HCT116 (cell line): ENCODE measurements around the gene SEMA3E. TPM values are rescaled to one million over a fixed set of nuclear protein-coding genes. Genes with fewer than 3 reads are reported as not detected.

Experiments used
- ATAC-seq: fragments of 200-7000 bp; cut with Tn5 transposase; 2 replicates; pipeline ENCODE4 v1.9.1; 2020; ENCODE audit warnings: mild to moderate bottlenecking, moderate library complexity
- BruUV-seq: library from RNA; stranded (reverse); fragments of 400-500 nt; replicated peaks from 2 replicates; lab custom pipeline; 2021; lab: Mats Ljungman, UMichigan
- CTCF ChIA-PET: fragments of 300-600 bp; sonication (Branson Sonifier 250); formaldehyde crosslinking; loops from one replicate; lab custom pipeline; 2021; ENCODE audit warnings: antibody characterized with exemption; lab: Charles Lee
- POLR2A ChIA-PET: fragments of 300-600, 350-600 bp; sonication (Branson Sonifier 250); formaldehyde crosslinking; loops from one replicate; lab custom pipeline; 2021; ENCODE audit warnings: antibody characterized with exemption; lab: Charles Lee
- RAD21 ChIA-PET, 2 experiments: fragments of 300-600 bp; sonication (Branson Sonifier 250); formaldehyde crosslinking; loops; one replicate each; lab custom pipeline; 2023; ENCODE audit warnings: low total read pairs in 2 of 2; ENCODE audit not compliant: uncharacterized antibody in 2 of 2, unreplicated experiment in 2 of 2, low non-redundant PET in 1 of 2; lab: Charles Lee
- DNase-seq: peaks from one replicate; pipeline ENCODE4 v3.0.0-alpha.2; 2010; ENCODE audit warnings: low read depth, low spot score
- H2AFZ ChIP-seq: fragments of 200-600 bp; shearing (Covaris generic), sonication (generic); 2 replicates; pipeline ENCODE4 v1.6.1; 2017; ENCODE audit warnings: low read depth, mixed run types, mixed read lengths, antibody characterized with exemption, low read length; ENCODE audit not compliant: poor library complexity, severe bottlenecking
- H3K27ac ChIP-seq: 2 replicates; pipeline ENCODE4 v1.5.1; 2012; ENCODE audit warnings: low read depth, low read length
- H3K27me3 ChIP-seq: fragments of 200-600 bp; sonication (generic); 2 replicates; pipeline ENCODE4 v1.6.1; 2016; ENCODE audit warnings: mixed run types, low read length, mixed read lengths; ENCODE audit not compliant: insufficient read depth
- H3K36me3 ChIP-seq, 2 experiments: fragments of 200-500 bp in 1 of 2; fragments of 200-600 bp in 1 of 2; sonication (Bioruptor generic) in 1 of 2; sonication (generic) in 1 of 2; 2 replicates each; pipeline versions ENCODE4 v1.5.1 to v1.6.1; 2014 to 2016; ENCODE audit warnings: low read length in 2 of 2, inconsistent platforms in 1 of 2, mixed read lengths in 1 of 2, mixed run types in 1 of 2; ENCODE audit not compliant: insufficient read depth in 2 of 2, control insufficient read depth in 1 of 2
- H3K4me1 ChIP-seq, 2 experiments: fragments of 200-600 bp in 1 of 2; sonication (generic) in 1 of 2; 2 replicates each; pipeline versions ENCODE4 v1.5.1 to v1.6.1; 2012 to 2017; ENCODE audit warnings: low read length in 2 of 2, inconsistent platforms in 1 of 2, mild to moderate bottlenecking in 1 of 2, mixed read lengths in 1 of 2, mixed run types in 1 of 2, moderate library complexity in 1 of 2; ENCODE audit not compliant: insufficient read depth in 2 of 2, control insufficient read depth in 1 of 2
- H3K4me2 ChIP-seq: fragments of 200-600 bp; sonication (generic); 2 replicates; pipeline ENCODE4 v1.6.1; 2017; ENCODE audit warnings: mixed run types, low read length, mixed read lengths
- H3K4me3 ChIP-seq, 2 experiments: fragments of 200-600 bp in 1 of 2; sonication (generic) in 1 of 2; replicated peaks in 1 of 2; 2 replicates each; pipeline ENCODE4 v1.5.1; 2011 to 2016; ENCODE audit warnings: low read length in 2 of 2, control low read depth in 1 of 2, low read depth in 1 of 2, mild to moderate bottlenecking in 1 of 2, mixed read lengths in 1 of 2, mixed run types in 1 of 2
- H3K79me2 ChIP-seq: fragments of 200-600 bp; sonication (generic); 2 replicates; pipeline ENCODE4 v1.6.1; 2017; ENCODE audit warnings: mild to moderate bottlenecking, mixed run types, low read length, moderate library complexity, mixed read lengths; ENCODE audit not compliant: insufficient read depth
- H3K9ac ChIP-seq: fragments of 200-600 bp; sonication (generic); 2 replicates; pipeline ENCODE4 v1.6.1; 2016; ENCODE audit warnings: low read length, mixed read lengths
- H3K9me2 ChIP-seq: fragments of 200-600 bp; sonication (generic), shearing (Covaris generic); 2 replicates; pipeline ENCODE4 v1.6.1; 2017; ENCODE audit warnings: mixed run types, mild to moderate bottlenecking, moderate library complexity; ENCODE audit not compliant: insufficient read depth
- H3K9me3 ChIP-seq, 2 experiments: fragments of 200-500 bp in 1 of 2; fragments of 200-600 bp in 1 of 2; sonication (Bioruptor generic) in 1 of 2; sonication (generic) in 1 of 2; 2 replicates each; pipeline ENCODE4 v1.6.1; 2014 to 2017; ENCODE audit warnings: low read length in 2 of 2, mixed read lengths in 2 of 2, inconsistent platforms in 1 of 2, low read depth in 1 of 2, mild to moderate bottlenecking in 1 of 2, mixed run types in 1 of 2, moderate library complexity in 1 of 2; ENCODE audit not compliant: control insufficient read depth in 1 of 2, insufficient read depth in 1 of 2
- H4K20me1 ChIP-seq: fragments of 200-600 bp; sonication (generic), shearing (Covaris generic); 2 replicates; pipeline ENCODE4 v1.6.1; 2017; ENCODE audit warnings: mixed run types, mild to moderate bottlenecking, moderate library complexity; ENCODE audit not compliant: insufficient read depth
- CBX3 ChIP-seq: IDR thresholded peaks from 2 replicates; pipeline ENCODE4 v1.6.1; 2012; ENCODE audit warnings: low read depth
- EZH2 ChIP-seq: fragments of 200-600 bp; sonication (generic); IDR thresholded peaks from 2 replicates; pipeline ENCODE4 v1.6.1; 2017; ENCODE audit warnings: antibody characterized with exemption, mixed run types
- FOSL1 ChIP-seq: IDR thresholded peaks from 2 replicates; pipeline ENCODE4 v1.6.1; 2012; ENCODE audit warnings: low read depth
- REST ChIP-seq: IDR thresholded peaks from 2 replicates; pipeline ENCODE4 v1.6.1; 2012; ENCODE audit warnings: low read depth
- SIN3A ChIP-seq: IDR thresholded peaks from 2 replicates; pipeline ENCODE4 v1.6.1; 2012; ENCODE audit warnings: low read depth
- SRF ChIP-seq: IDR thresholded peaks from 2 replicates; pipeline ENCODE4 v1.6.1; 2012; ENCODE audit warnings: low read depth
- ZBTB33 ChIP-seq: IDR thresholded peaks from 2 replicates; pipeline ENCODE4 v1.6.1; 2011; ENCODE audit warnings: mild to moderate bottlenecking, low read length, moderate library complexity; ENCODE audit not compliant: insufficient replicate concordance; ENCODE audit errors: extremely low read depth
- intact Hi-C: fragments of 100-400 bp; cut with micrococcal nuclease; formaldehyde crosslinking; loops from 2 replicates; pipeline ENCODE4 v1.10.0; 2022
- total RNA-seq: library from RNA; stranded (reverse); gene quantifications from one replicate; pipeline ENCODE4 v1.2.1, GENCODE V29; 2021; ENCODE audit not compliant: unreplicated experiment

SEMA3E gene
- total RNA-seq, 1 experiment from 2014 or later = 1.6 TPM

- TF ChIP-seq ZBTB33 (no peak), SRF (no peak), CBX3 (no peak), REST (no peak), SIN3A (no peak)
These were observed 31.1 kb downstream of the SEMA3E start (continued) for GRCh38 chr7:83617858-83618257.

- H3K27me3 ChIP-seq = no peaks in the 10 kb centered on the region
- intact Hi-C loops = no loop called here
- ATAC-seq (no peak), DNase-seq (no peak)
- no peaks in the 10 kb centered on the region for H4K20me1 ChIP-seq
- H3K9ac ChIP-seq = no peak overlapping the region
- no peaks in the 10 kb centered on the region for H3K36me3 ChIP-seq
- H3K4me2 ChIP-seq = no peak overlapping the region
- H3K9me2 ChIP-seq = no peaks in the 10 kb centered on the region
- H3K4me1 ChIP-seq = no peaks in the 10 kb centered on the region
- BruUV-seq = no TSS peak
- no peaks in the 10 kb centered on the region for H3K9me3 ChIP-seq
- TF ChIP-seq EZH2 (no peak), REST (peak; percentile 20; the same call in 1 of the 2 replicates), FOSL1 (no peak)
- TF ChIP-seq, all 23 proteins: peak for 1
- Histone ChIP-seq H2AFZ (no peak overlapping the region), H3K27ac (no peak overlapping the region), H3K79me2 (no peaks in the 10 kb centered on the region), H3K4me3 (no peak overlapping the region)
- ChIA-PET CTCF (no interaction called here), POLR2A (no interaction called here), RAD21 (no interaction called here)
These were observed 34.8 kb downstream of the SEMA3E start for GRCh38 chr7:83614112-83614511.
